CD4-positive, CD25-positive, alpha-beta regulatory T cell (primary cell): ENCODE measurements around the gene DLG2. TPM values are rescaled to one million over a fixed set of nuclear protein-coding genes. Genes with fewer than 3 reads are reported as not detected.

Experiments
- ATAC-seq, 2 donors: fragments of 150-1000 bp; cut with Tn5 transposase; one replicate each; pipeline ENCODE4 v1.10.0; 2021; ENCODE audit warnings: low read depth in 2 of 2, moderate number of reproducible peaks in 2 of 2, moderate library complexity in 1 of 2
- DNase-seq, 3 donors: peaks; one replicate each; pipeline versions ENCODE4 v3.0.0 to v3.0.0-alpha.2; 2012 to 2022; ENCODE audit warnings: mixed read lengths in 1 of 3
- H3K27ac ChIP-seq: one replicate; pipeline ENCODE4 v1.7.0; 2013; ENCODE audit warnings: mild to moderate bottlenecking, low read length; ENCODE audit not compliant: insufficient read depth, poor library complexity, severe bottlenecking
- H3K27me3 ChIP-seq: one replicate; pipeline ENCODE4 v1.7.0; 2013; ENCODE audit warnings: low read length; ENCODE audit not compliant: control insufficient read depth, insufficient read depth
- H3K36me3 ChIP-seq: one replicate; pipeline ENCODE4 v1.7.0; 2013; ENCODE audit warnings: mild to moderate bottlenecking, low read length, moderate library complexity; ENCODE audit not compliant: control insufficient read depth, insufficient read depth
- H3K4me1 ChIP-seq: 2 replicates; pipeline ENCODE4 v1.7.0; 2013; ENCODE audit warnings: mild to moderate bottlenecking, low read length; ENCODE audit not compliant: insufficient read depth, control insufficient read depth, poor library complexity, severe bottlenecking
- H3K4me3 ChIP-seq: one replicate; pipeline ENCODE4 v1.7.0; 2013; ENCODE audit warnings: low read depth, mild to moderate bottlenecking, low read length, moderate library complexity
- H3K9me3 ChIP-seq, 2 experiments: 1 replicate in 1 of 2; 2 replicates in 1 of 2; pipeline ENCODE4 v1.7.0; 2013; ENCODE audit warnings: low read length in 2 of 2, mild to moderate bottlenecking in 1 of 2, moderate library complexity in 1 of 2; ENCODE audit not compliant: control insufficient read depth in 2 of 2
- H3K27ac Mint-ChIP-seq, 3 donors: one replicate each; pipeline ENCODE4 v1.8.0; 2020 to 2022; ENCODE audit warnings: mild to moderate bottlenecking in 3 of 3, mixed read lengths in 3 of 3, moderate library complexity in 2 of 3
- H3K27me3 Mint-ChIP-seq: one replicate; pipeline ENCODE4 v1.8.0; 2022; ENCODE audit warnings: mild to moderate bottlenecking, mixed read lengths
- H3K36me3 Mint-ChIP-seq: one replicate; pipeline ENCODE4 v1.8.0; 2020; ENCODE audit warnings: mixed read lengths
- H3K4me1 Mint-ChIP-seq, 4 donors: one replicate each; pipeline ENCODE4 v1.8.0; 2020 to 2022; ENCODE audit warnings: mixed read lengths in 4 of 4, mild to moderate bottlenecking in 1 of 4
- H3K4me3 Mint-ChIP-seq, 4 donors: one replicate each; pipeline ENCODE4 v1.8.0; 2020 to 2022; ENCODE audit warnings: mild to moderate bottlenecking in 4 of 4, mixed read lengths in 4 of 4, moderate library complexity in 3 of 4
- H3K9me3 Mint-ChIP-seq, 7 donors: one replicate each; pipeline ENCODE4 v1.8.0; 2020 to 2022; ENCODE audit warnings: mixed read lengths in 7 of 7, mild to moderate bottlenecking in 3 of 7, moderate library complexity in 2 of 7
- polyA plus RNA-seq, 4 donors: library from polyadenylated mRNA; unstranded; fragments of 300-500 nt; fragmentation: Illumina TruSeq; gene quantifications; one replicate each; pipeline ENCODE4 v1.2.3, GENCODE V29; 2021
- total RNA-seq: library from RNA; stranded (reverse); gene quantifications from one replicate; pipeline ENCODE4 v1.2.3, GENCODE V29; 2022

Gene DLG2
- total and polyA plus RNA-seq, 5 donors from 2014 or later: 0.26 to 2.0 (median 0.94) TPM

- H3K27ac Mint-ChIP-seq: no peak overlapping the region
- no peaks in the 10 kb centered on the region for H3K9me3 Mint-ChIP-seq
- ATAC-seq (no peak), DNase-seq (no peak)
- peaks cover 2% of the 10 kb centered on the region for H3K27me3 ChIP-seq
- no peaks in the 10 kb centered on the region for H3K4me1 ChIP-seq
- no peaks in the 10 kb centered on the region for H3K27me3 Mint-ChIP-seq
- H3K36me3 Mint-ChIP-seq: no peaks in the 10 kb centered on the region
- no peak overlapping the region for H3K4me3 ChIP-seq
- H3K36me3 ChIP-seq: no peaks in the 10 kb centered on the region
- no peak overlapping the region for H3K27ac ChIP-seq
- H3K4me3 Mint-ChIP-seq: no peak overlapping the region
- H3K4me1 Mint-ChIP-seq: no peaks in the 10 kb centered on the region
- no peaks in the 10 kb centered on the region for H3K9me3 ChIP-seq
These were observed 2082.3 kb downstream of the DLG2 start for GRCh38 chr11:83544846-83545245.

- DNase-seq: no peak
- Histone ChIP-seq H3K27me3 (peaks cover 2% of the 10 kb centered on the region), H3K4me3 (no peak overlapping the region), H3K9me3 (no peaks in the 10 kb centered on the region), H3K36me3 (no peaks in the 10 kb centered on the region), H3K27ac (no peak overlapping the region), H3K4me1 (no peaks in the 10 kb centered on the region)
- Mint-ChIP-seq H3K4me1 (no peaks in the 10 kb centered on the region), H3K36me3 (no peaks in the 10 kb centered on the region), H3K27me3 (no peaks in the 10 kb centered on the region), H3K9me3 (no peaks in the 10 kb centered on the region), H3K27ac (no peak overlapping the region), H3K4me3 (no peak overlapping the region)
- no peak for ATAC-seq
These were observed 2083.3 kb downstream of the DLG2 start for GRCh38 chr11:83543706-83544439.

GRCh38 chr11:83542861-83543260, 2084.3 kb downstream of the DLG2 start:
- no peak for DNase-seq
- no peak overlapping the region for H3K4me3 ChIP-seq
- H3K9me3 ChIP-seq: no peaks in the 10 kb centered on the region
- H3K36me3 Mint-ChIP-seq: no peaks in the 10 kb centered on the region
- H3K4me1 ChIP-seq: no peaks in the 10 kb centered on the region
- H3K27ac Mint-ChIP-seq: peak overlapping the region in 1 of 3 donors; percentile 53
- ATAC-seq: no peak
- H3K27me3 ChIP-seq: peaks cover 2% of the 10 kb centered on the region
- no peaks in the 10 kb centered on the region for H3K4me1 Mint-ChIP-seq
- no peak overlapping the region for H3K27ac ChIP-seq
- peaks cover 4% of the 10 kb centered on the region for H3K27me3 Mint-ChIP-seq
- H3K4me3 Mint-ChIP-seq: no peak overlapping the region
- peaks cover 0 to 1% (median 0%) of the 10 kb centered on the region in 7 donors for H3K9me3 Mint-ChIP-seq
- H3K36me3 ChIP-seq: no peaks in the 10 kb centered on the region

- ATAC-seq: no peak
- H3K4me1 Mint-ChIP-seq: no peaks in the 10 kb centered on the region
- H3K36me3 ChIP-seq: no peaks in the 10 kb centered on the region
These were observed 2086.4 kb downstream of the DLG2 start for GRCh38 chr11:83540728-83541127.

GRCh38 chr11:83540112-83540675, 2086.9 kb downstream of the DLG2 start:
- Mint-ChIP-seq H3K27me3 (peaks cover 4% of the 10 kb centered on the region), H3K9me3 (peaks cover 0 to 1% (median 0%) of the 10 kb centered on the region in 7 donors), H3K27ac (no peak overlapping the region), H3K4me3 (no peak overlapping the region), H3K36me3 (no peaks in the 10 kb centered on the region), H3K4me1 (no peaks in the 10 kb centered on the region)
- Histone ChIP-seq H3K36me3 (no peaks in the 10 kb centered on the region), H3K4me1 (no peaks in the 10 kb centered on the region), H3K4me3 (no peak overlapping the region), H3K27me3 (peaks cover 2% of the 10 kb centered on the region), H3K27ac (no peak overlapping the region), H3K9me3 (no peaks in the 10 kb centered on the region)
- DNase-seq (no peak), ATAC-seq (no peak)

More at GRCh38 chr11:83540728-83541127, 2086.4 kb downstream of the DLG2 start:
- Mint-ChIP-seq H3K36me3 (no peaks in the 10 kb centered on the region), H3K9me3 (peaks cover 0 to 1% (median 0%) of the 10 kb centered on the region in 7 donors), H3K27ac (no peak overlapping the region), H3K27me3 (peaks cover 4% of the 10 kb centered on the region), H3K4me3 (no peak overlapping the region)
- Histone ChIP-seq H3K27ac (no peak overlapping the region), H3K4me1 (no peaks in the 10 kb centered on the region), H3K27me3 (peaks cover 2% of the 10 kb centered on the region), H3K4me3 (no peak overlapping the region), H3K9me3 (no peaks in the 10 kb centered on the region)
- DNase-seq: no peak

- no peak for DNase-seq
- Mint-ChIP-seq H3K4me1 (no peaks in the 10 kb centered on the region), H3K4me3 (no peak overlapping the region), H3K36me3 (no peaks in the 10 kb centered on the region), H3K9me3 (peaks cover 0 to 1% (median 0%) of the 10 kb centered on the region in 7 donors), H3K27ac (no peak overlapping the region), H3K27me3 (peaks cover 4% of the 10 kb centered on the region)
- H3K36me3 ChIP-seq: no peaks in the 10 kb centered on the region
- H3K9me3 ChIP-seq: no peaks in the 10 kb centered on the region
- H3K27ac ChIP-seq: no peak overlapping the region
- no peak for ATAC-seq
- no peak overlapping the region for H3K4me3 ChIP-seq
- H3K27me3 ChIP-seq: peaks cover 2% of the 10 kb centered on the region
- no peaks in the 10 kb centered on the region for H3K4me1 ChIP-seq
These were observed 2088.9 kb downstream of the DLG2 start for GRCh38 chr11:83538286-83538685.

GRCh38 chr11:83537131-83537610, 2090.0 kb downstream of the DLG2 start:
- H3K27me3 ChIP-seq: no peaks in the 10 kb centered on the region
- Mint-ChIP-seq H3K27me3 (peaks cover 4% of the 10 kb centered on the region), H3K4me3 (no peak overlapping the region), H3K4me1 (no peaks in the 10 kb centered on the region), H3K9me3 (peaks cover 0 to 1% (median 0%) of the 10 kb centered on the region in 7 donors), H3K36me3 (no peaks in the 10 kb centered on the region), H3K27ac (no peak overlapping the region)
- H3K9me3 ChIP-seq: no peaks in the 10 kb centered on the region
- no peak overlapping the region for H3K4me3 ChIP-seq
- H3K27ac ChIP-seq: no peak overlapping the region
- no peak for ATAC-seq
- no peak for DNase-seq
- no peaks in the 10 kb centered on the region for H3K4me1 ChIP-seq
- H3K36me3 ChIP-seq: no peaks in the 10 kb centered on the region

GRCh38 chr11:83533166-83533565, 2094.0 kb downstream of the DLG2 start:
- no peak for ATAC-seq

More at GRCh38 chr11:83533166-83533565, 2094.0 kb downstream of the DLG2 start:
- Histone ChIP-seq H3K4me3 (no peak overlapping the region), H3K9me3 (no peaks in the 10 kb centered on the region), H3K27me3 (no peaks in the 10 kb centered on the region), H3K36me3 (no peaks in the 10 kb centered on the region), H3K4me1 (no peaks in the 10 kb centered on the region), H3K27ac (no peak overlapping the region)
- Mint-ChIP-seq H3K27ac (no peak overlapping the region), H3K36me3 (no peaks in the 10 kb centered on the region), H3K4me3 (no peak overlapping the region), H3K4me1 (no peaks in the 10 kb centered on the region), H3K27me3 (no peaks in the 10 kb centered on the region), H3K9me3 (no peaks in the 10 kb centered on the region)
- no peak for DNase-seq
